ENCODE data around the gene RTN4RL1.

Gene RTN4RL1

GRCh38 chr17:1918346-1919162 lies 106.6 kb downstream of the RTN4RL1 start:
- no peak for DNase-seq (ENCODE audit: low spot score)

GRCh38 chr17:1916963-1917715 lies 108.0 kb downstream of the RTN4RL1 start:
- no peak for DNase-seq (ENCODE audit: low spot score)

- DNase-seq (ENCODE audit: low spot score): no peak
These were observed 108.8 kb downstream of the RTN4RL1 start for GRCh38 chr17:1916316-1916715.

- no peak for DNase-seq (ENCODE audit: low spot score)
These were observed 109.2 kb downstream of the RTN4RL1 start for GRCh38 chr17:1915889-1916288.

- no peak for DNase-seq (ENCODE audit: low spot score)
These were observed 110.5 kb downstream of the RTN4RL1 start for GRCh38 chr17:1914661-1915083.

- DNase-seq (ENCODE audit: low spot score): no peak
These were observed 111.4 kb downstream of the RTN4RL1 start for GRCh38 chr17:1913702-1914101.

- no peak for DNase-seq (ENCODE audit: low spot score)
These were observed 113.0 kb downstream of the RTN4RL1 start for GRCh38 chr17:1912146-1912545.

- no peak for DNase-seq (ENCODE audit: low spot score)
These were observed 115.1 kb downstream of the RTN4RL1 start for GRCh38 chr17:1909985-1910384.

GRCh38 chr17:1908699-1909309 lies 116.3 kb downstream of the RTN4RL1 start:
- DNase-seq (ENCODE audit: low spot score): peak; percentile 18

GRCh38 chr17:1907909-1908698 lies 117.0 kb downstream of the RTN4RL1 start:
- DNase-seq (ENCODE audit: low spot score): no peak

- DNase-seq (ENCODE audit: low spot score): no peak
These were observed 117.9 kb downstream of the RTN4RL1 start for GRCh38 chr17:1907216-1907631.

GRCh38 chr17:1906662-1907101 lies 118.5 kb downstream of the RTN4RL1 start:
- DNase-seq (ENCODE audit: low spot score): no peak

- no peak for DNase-seq (ENCODE audit: low spot score)
These were observed 119.8 kb downstream of the RTN4RL1 start for GRCh38 chr17:1905190-1905913.

GRCh38 chr17:1904273-1905182 lies 120.6 kb downstream of the RTN4RL1 start:
- no peak for DNase-seq (ENCODE audit: low spot score)

- no peak for DNase-seq (ENCODE audit: low spot score)
These were observed 125.6 kb downstream of the RTN4RL1 start for GRCh38 chr17:1899403-1900000.

GRCh38 chr17:1898872-1899271 lies 126.3 kb downstream of the RTN4RL1 start:
- no peak for DNase-seq (ENCODE audit: low spot score)

- no peak for DNase-seq (ENCODE audit: low spot score)
These were observed 126.8 kb downstream of the RTN4RL1 start for GRCh38 chr17:1898332-1898731.

- no peak for DNase-seq (ENCODE audit: low spot score)
These were observed 128.0 kb downstream of the RTN4RL1 start for GRCh38 chr17:1897105-1897656.

Measured in CD4-positive, alpha-beta T cell treated with Interleukin-6 at 100 ng/mL for 8 hours (primary cell).